SK-N-SH (cell line): Measurements from ENCODE around the gene SOCS2.

Experiments used
- FOXJ3 ChIP-seq: sonication (generic); formaldehyde crosslinking; IDR thresholded peaks from 2 replicates; pipeline ENCODE4 v1.5.1; 2020; ENCODE audit warnings: mild to moderate bottlenecking, missing genetic modification reagents
- POLR2AphosphoS5 ChIP-seq: IDR thresholded peaks from 2 replicates; pipeline ENCODE4 v1.6.1; 2012; ENCODE audit warnings: low read depth, low read length
- TAF1 ChIP-seq: IDR thresholded peaks from 2 replicates; pipeline ENCODE4 v1.6.1; 2012; ENCODE audit warnings: low read depth, mild to moderate bottlenecking, low read length, moderate library complexity, borderline replicate concordance
- YY1 ChIP-seq: IDR thresholded peaks from 2 replicates; pipeline ENCODE4 v1.4.0; 2012; ENCODE audit warnings: low read depth, mild to moderate bottlenecking
- TF ChIP-seq, protein P1 (sequence below): fragments of 200-600 bp; sonication (generic); IDR thresholded peaks from 2 replicates; pipeline ENCODE4 v1.6.1; 2017; ENCODE audit warnings: antibody characterized with exemption, mild to moderate bottlenecking, moderate library complexity

DNA sequence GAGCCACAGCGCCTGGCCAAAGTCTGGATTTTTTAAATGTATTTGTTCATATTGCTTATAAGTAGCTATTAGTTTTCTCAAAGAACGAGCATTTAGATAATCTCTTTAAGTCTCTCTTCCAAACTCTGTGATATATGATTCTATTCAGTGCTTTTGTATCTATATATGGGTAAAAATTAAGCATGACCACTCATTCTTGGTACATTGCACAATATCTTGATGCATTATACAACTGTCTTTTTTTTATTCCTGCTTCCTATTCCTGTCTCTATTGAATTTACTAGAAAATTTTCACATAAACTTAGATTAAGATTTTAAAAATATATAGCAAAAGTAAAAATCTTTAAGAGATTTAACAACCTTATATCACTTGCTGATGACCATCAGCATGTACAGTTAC lies 29.1 kb downstream of the SOCS2 start:
- TF ChIP-seq, protein P1, sequence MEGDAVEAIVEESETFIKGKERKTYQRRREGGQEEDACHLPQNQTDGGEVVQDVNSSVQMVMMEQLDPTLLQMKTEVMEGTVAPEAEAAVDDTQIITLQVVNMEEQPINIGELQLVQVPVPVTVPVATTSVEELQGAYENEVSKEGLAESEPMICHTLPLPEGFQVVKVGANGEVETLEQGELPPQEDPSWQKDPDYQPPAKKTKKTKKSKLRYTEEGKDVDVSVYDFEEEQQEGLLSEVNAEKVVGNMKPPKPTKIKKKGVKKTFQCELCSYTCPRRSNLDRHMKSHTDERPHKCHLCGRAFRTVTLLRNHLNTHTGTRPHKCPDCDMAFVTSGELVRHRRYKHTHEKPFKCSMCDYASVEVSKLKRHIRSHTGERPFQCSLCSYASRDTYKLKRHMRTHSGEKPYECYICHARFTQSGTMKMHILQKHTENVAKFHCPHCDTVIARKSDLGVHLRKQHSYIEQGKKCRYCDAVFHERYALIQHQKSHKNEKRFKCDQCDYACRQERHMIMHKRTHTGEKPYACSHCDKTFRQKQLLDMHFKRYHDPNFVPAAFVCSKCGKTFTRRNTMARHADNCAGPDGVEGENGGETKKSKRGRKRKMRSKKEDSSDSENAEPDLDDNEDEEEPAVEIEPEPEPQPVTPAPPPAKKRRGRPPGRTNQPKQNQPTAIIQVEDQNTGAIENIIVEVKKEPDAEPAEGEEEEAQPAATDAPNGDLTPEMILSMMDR, result no peak
- TF ChIP-seq TAF1 (no peak), FOXJ3 (CRISPR knock-in tag) (no peak), POLR2AphosphoS5 (no peak), YY1 (no peak)
